Keratinocyte (primary cell): ENCODE results near the gene ZNF543. TPM values are rescaled to one million over a fixed set of nuclear protein-coding genes. Genes with fewer than 3 reads are reported as not detected.
A peak's percentile ranks its signal among the peaks of the same experiment; 100 is the strongest.

ENCODE experiments used
- DNase-seq: peaks from one replicate; pipeline ENCODE4 v3.0.0-alpha.2; 2011; ENCODE audit warnings: low read depth, missing footprints, low spot score
- FAIRE-seq: peaks from 2 replicates; lab custom pipeline; 2011; peaks lifted over from hg19 to GRCh38; lab: Jason Lieb, UNC
- H2AFZ ChIP-seq: 2 replicates; pipeline ENCODE4 v1.6.0; 2012; ENCODE audit warnings: low read length, control low read depth, inconsistent platforms; ENCODE audit not compliant: control insufficient read depth
- H3K27ac ChIP-seq: 2 replicates; pipeline ENCODE4 v1.5.1; 2011; ENCODE audit warnings: low read length; ENCODE audit not compliant: control insufficient read depth, insufficient read depth
- H3K27me3 ChIP-seq: 3 replicates; pipeline ENCODE4 v1.6.0; 2011; ENCODE audit warnings: low read length; ENCODE audit not compliant: control insufficient read depth, insufficient read depth; ENCODE audit errors: extremely low read depth
- H3K36me3 ChIP-seq, 2 experiments: 2 replicates in 1 of 2; 3 replicates in 1 of 2; pipeline ENCODE4 v1.5.1; 2011; ENCODE audit warnings: low read length in 2 of 2, mild to moderate bottlenecking in 1 of 2; ENCODE audit not compliant: control insufficient read depth in 2 of 2, insufficient read depth in 2 of 2; ENCODE audit errors: extremely low read depth in 1 of 2
- H3K4me1 ChIP-seq: 3 replicates; pipeline ENCODE4 v1.5.1; 2011; ENCODE audit warnings: low read length; ENCODE audit not compliant: control insufficient read depth, insufficient read depth; ENCODE audit errors: extremely low read depth
- H3K4me2 ChIP-seq: 3 replicates; pipeline ENCODE4 v1.6.0; 2011; ENCODE audit warnings: low read depth, low read length; ENCODE audit not compliant: control insufficient read depth, insufficient read depth; ENCODE audit errors: extremely low read depth
- H3K4me3 ChIP-seq, 3 experiments: fragments of 200-600 bp in 1 of 3; sonication (generic) in 1 of 3; 2 replicates in 2 of 3; 3 replicates in 1 of 3; pipeline ENCODE4 v1.5.1; 2011 to 2016; ENCODE audit warnings: low read length in 3 of 3, mild to moderate bottlenecking in 3 of 3, control low read depth in 2 of 3, inconsistent platforms in 1 of 3, low read depth in 1 of 3, mixed read lengths in 1 of 3, mixed run types in 1 of 3, moderate library complexity in 1 of 3; ENCODE audit not compliant: control insufficient read depth in 2 of 3, insufficient read depth in 2 of 3; ENCODE audit errors: extremely low read depth in 1 of 3
- H3K79me2 ChIP-seq: 2 replicates; pipeline ENCODE4 v1.6.0; 2012; ENCODE audit warnings: low read length; ENCODE audit not compliant: control insufficient read depth, insufficient read depth
- H3K9ac ChIP-seq: 3 replicates; pipeline ENCODE4 v1.6.0; 2011; ENCODE audit warnings: low read length; ENCODE audit not compliant: control insufficient read depth, insufficient read depth; ENCODE audit errors: extremely low read depth
- H3K9me1 ChIP-seq: 3 replicates; pipeline ENCODE4 v1.6.0; 2011; ENCODE audit warnings: low read length; ENCODE audit not compliant: control insufficient read depth, insufficient read depth; ENCODE audit errors: extremely low read depth
- H3K9me3 ChIP-seq: 2 replicates; pipeline ENCODE4 v1.5.1; 2012; ENCODE audit warnings: low read depth, low read length; ENCODE audit not compliant: control insufficient read depth
- H4K20me1 ChIP-seq: 3 replicates; pipeline ENCODE4 v1.6.0; 2011; ENCODE audit warnings: low read length; ENCODE audit not compliant: control insufficient read depth, insufficient read depth; ENCODE audit errors: extremely low read depth
- CTCF ChIP-seq, 3 experiments: IDR thresholded peaks in 1 of 3; conservative IDR thresholded peaks in 1 of 3; optimal IDR thresholded peaks in 1 of 3; 2 replicates in 2 of 3; 3 replicates in 1 of 3; pipeline versions ENCODE3 to v1.5.1; 2011; ENCODE audit warnings: low read length in 3 of 3, mild to moderate bottlenecking in 3 of 3, moderate library complexity in 2 of 3, control low read depth in 1 of 3, inconsistent platforms in 1 of 3; ENCODE audit not compliant: insufficient read depth in 2 of 3; ENCODE audit errors: extremely low read depth in 1 of 3
- EZH2 ChIP-seq: IDR thresholded peaks from one replicate; pipeline ENCODE4 v1.6.1; 2012; ENCODE audit warnings: inconsistent platforms, mild to moderate bottlenecking, low read length, moderate library complexity
- dilution Hi-C: fragments of 300-500 bp; cut with MboI; formaldehyde crosslinking; loops from one replicate; pipeline ENCODE4 v1.7.0; 2020; ENCODE audit warnings: low sequenced_read_pairs; ENCODE audit not compliant: extremely low pct_ligation_motif_present
- polyA plus RNA-seq, 5 experiments: library from polyadenylated mRNA; depleted of rRNA in 3 of 5; stranded (reverse) in 3 of 5; stranded (forward) in 1 of 5; unstranded in 1 of 5; fragments of >200 nt; gene quantifications; 1 replicate in 1 of 5; 2 replicates in 3 of 5; 3 replicates in 1 of 5; pipeline versions ENCODE4 v1.2.1 to v1.2.3, GENCODE V29; 2011 to 2012; ENCODE audit warnings: missing spikeins in 2 of 5, low read depth in 1 of 5, low replicate concordance in 1 of 5

Gene ZNF543
- polyA plus RNA-seq, 1 donor (not counting 4 experiments of a cell fraction or from before 2014, with no cell fraction given): 2.5 TPM

DNA sequence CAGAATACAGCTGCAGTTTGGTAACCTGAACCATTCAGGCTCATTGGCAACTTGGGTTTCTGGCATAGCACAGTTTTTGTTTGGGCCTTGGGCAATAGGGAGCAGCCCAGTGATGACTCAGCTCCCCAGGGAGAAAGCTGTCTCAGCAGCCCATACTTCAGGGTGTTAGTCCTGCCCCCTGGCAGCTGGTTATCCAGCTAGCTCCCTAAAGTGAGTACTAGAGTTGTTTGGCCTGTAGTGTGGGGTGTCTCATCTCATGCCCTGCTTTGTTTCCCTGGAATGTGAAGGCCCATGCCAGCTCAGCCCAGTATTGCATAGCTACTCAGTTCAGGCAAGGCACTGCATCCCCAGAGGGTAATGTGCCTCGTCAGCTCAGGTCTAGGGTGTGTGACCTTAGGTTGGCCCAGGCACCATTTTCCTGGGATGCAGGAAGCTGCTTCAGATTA is 18.2 kb upstream of the ZNF543 start:
- H3K4me2 ChIP-seq: peak overlapping the region; percentile 55
- H3K9me3 ChIP-seq: no peaks in the 10 kb centered on the region
- H4K20me1 ChIP-seq: peaks cover 13% of the 10 kb centered on the region
- H2AFZ ChIP-seq: no peak overlapping the region
- H3K36me3 ChIP-seq: peaks cover 0 to 18% of the 10 kb centered on the region in 2 experiments
- H3K4me1 ChIP-seq: peaks cover 47% of the 10 kb centered on the region
- dilution Hi-C loops: no loop called here
- H3K4me3 ChIP-seq: peak overlapping the region in 1 of 3 experiments; percentile 2
- H3K9ac ChIP-seq: peak overlapping the region; percentile 40
- peaks cover 10% of the 10 kb centered on the region for H3K9me1 ChIP-seq
- TF ChIP-seq CTCF (optimal IDR thresholded peaks at IDR 0.05 in 1 of 3, IDR thresholded peaks at IDR 0.05 in 1 of 3, conservative IDR thresholded peaks at IDR 0.05 in 1 of 3; ENCODE audit: extremely low read depth in 1 of 3, insufficient read depth in 2 of 3, low read length in 3 of 3): peak in 1 of 3 experiments; percentile 26
- no peak for TF ChIP-seq EZH2
- FAIRE-seq: peak; percentile 98
- H3K27me3 ChIP-seq: no peaks in the 10 kb centered on the region
- peaks cover 51% of the 10 kb centered on the region for H3K79me2 ChIP-seq
- H3K27ac ChIP-seq: peak overlapping the region; percentile 82
- DNase-seq: peak; percentile 90

DNA sequence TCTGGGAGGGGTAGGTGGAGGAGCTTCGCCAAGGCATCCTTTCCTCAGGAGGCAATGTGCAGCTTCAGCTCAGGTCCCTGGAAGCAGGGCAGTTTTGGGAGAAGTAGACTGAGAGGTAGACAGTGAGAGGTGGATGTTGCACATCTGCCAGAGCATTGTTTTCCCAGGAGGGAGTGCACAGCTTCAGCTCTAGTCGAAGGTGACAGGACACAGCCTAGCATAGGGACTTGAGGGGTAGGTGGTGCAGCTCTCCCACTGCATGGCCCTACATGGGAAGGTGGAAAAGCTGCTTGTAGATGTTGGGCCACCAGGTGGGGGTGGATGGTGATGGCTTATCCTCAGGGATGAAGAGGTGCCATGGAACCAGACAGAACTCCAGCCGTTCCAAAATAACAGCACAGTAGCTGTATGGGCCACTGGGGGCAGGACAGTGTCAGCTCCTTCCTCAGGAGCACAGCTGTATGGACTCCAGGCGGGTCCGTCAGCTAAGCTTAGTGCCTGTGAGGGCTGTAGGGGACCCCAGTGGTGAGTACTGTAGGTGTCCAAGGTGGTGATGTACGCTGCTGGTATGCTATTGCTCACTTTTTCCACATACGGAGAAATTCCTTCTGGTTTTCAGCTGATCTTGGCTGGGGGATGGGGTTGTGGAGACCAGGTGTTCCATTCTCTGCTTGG is 17.4 kb upstream of the ZNF543 start:
- dilution Hi-C loops: no loop called here
- peaks cover 13% of the 10 kb centered on the region for H4K20me1 ChIP-seq
- peaks cover 0 to 18% of the 10 kb centered on the region in 2 experiments for H3K36me3 ChIP-seq
- no peak for FAIRE-seq
- peaks cover 43% of the 10 kb centered on the region for H3K79me2 ChIP-seq
- DNase-seq: no peak
- H3K4me1 ChIP-seq: peaks cover 47% of the 10 kb centered on the region
- H3K9me1 ChIP-seq: peaks cover 10% of the 10 kb centered on the region
- H3K9me3 ChIP-seq: no peaks in the 10 kb centered on the region
- no peaks in the 10 kb centered on the region for H3K27me3 ChIP-seq
- TF ChIP-seq CTCF (optimal IDR thresholded peaks at IDR 0.05 in 1 of 3, IDR thresholded peaks at IDR 0.05 in 1 of 3, conservative IDR thresholded peaks at IDR 0.05 in 1 of 3; ENCODE audit: extremely low read depth in 1 of 3, insufficient read depth in 2 of 3, low read length in 3 of 3) (peak in 2 of 3 experiments; percentile 12 to 13), EZH2 (no peak)
- H3K27ac ChIP-seq: peak overlapping the region; percentile 82
- H3K9ac ChIP-seq: peak overlapping the region; percentile 40
- no peak overlapping the region for H2AFZ ChIP-seq
- peak overlapping the region; percentile 55 for H3K4me2 ChIP-seq
- peak overlapping the region in 1 of 3 experiments; percentile 2 for H3K4me3 ChIP-seq
